ENCODE data around the gene DNAJC8.

The DNAJC8 gene

GRCh38 chr1:28258628-28259251, 25.9 kb upstream of the DNAJC8 start:
- Histone ChIP-seq H3K4me3 (ENCODE audit: low read length in 2 of 2) (peak overlapping the region in 1 of 2 donors; percentile 87), H4K8ac (ENCODE audit: low read depth, low read length) (no peak overlapping the region), H3K14ac (ENCODE audit: low read length) (no peak overlapping the region), H2BK12ac (ENCODE audit: low read length) (no peak overlapping the region), H3K9ac (ENCODE audit: low read depth, low read length, poor library complexity) (no peak overlapping the region), H3K4ac (ENCODE audit: low read length) (no peak overlapping the region), H3K4me1 (ENCODE audit: control insufficient read depth in 2 of 2, insufficient read depth in 1 of 2, low read depth in 1 of 2, low read length in 2 of 2) (peaks cover 9 to 10% of the 10 kb centered on the region in 2 donors), H3K23ac (ENCODE audit: low read depth, low read length, poor library complexity) (no peak overlapping the region), H3K27ac (replicated peaks; ENCODE audit: low read length) (no peak overlapping the region), H2BK15ac (ENCODE audit: low read length) (no peak overlapping the region), H2AFZ (ENCODE audit: low read length) (peak overlapping the region; percentile 83), H3K36me3 (replicated peaks in 1 of 2; ENCODE audit: control insufficient read depth in 2 of 2, insufficient read depth in 2 of 2, low read length in 2 of 2) (no peaks in the 10 kb centered on the region), H3K9me3 (replicated peaks in 1 of 2; ENCODE audit: control insufficient read depth in 2 of 2, insufficient read depth in 1 of 2, low read depth in 1 of 2, low read length in 2 of 2) (no peaks in the 10 kb centered on the region), H2BK120ac (ENCODE audit: low read depth, low read length) (no peak overlapping the region), H3K79me1 (ENCODE audit: low read depth, low read length) (no peaks in the 10 kb centered on the region), H2BK5ac (ENCODE audit: low read length) (no peak overlapping the region), H3K4me2 (ENCODE audit: insufficient read depth, low read length, poor library complexity, severe bottlenecking) (no peak overlapping the region), H2AK5ac (ENCODE audit: low read depth, low read length) (no peak overlapping the region), H4K91ac (ENCODE audit: low read depth, low read length, poor library complexity) (no peak overlapping the region), H3K27me3 (ENCODE audit: control insufficient read depth in 3 of 3, insufficient read depth in 3 of 3, low read depth in 1 of 3, low read length in 3 of 3) (peaks cover 0 to 5% (median 0%) of the 10 kb centered on the region in 3 experiments), H3K18ac (ENCODE audit: low read length) (no peak overlapping the region)
- DNase-seq (ENCODE audit: low spot score): no peak
- WGBS, 2 donors (ENCODE audit: extremely low coverage in 2 of 2, insufficient read length in 2 of 2, insufficient replicate concordance in 1 of 2): no CpG with 5 or more reads among the region's 12 CpGs

GRCh38 chr1:28257736-28258135, 24.9 kb upstream of the DNAJC8 start:
- H3K27me3 ChIP-seq (ENCODE audit: control insufficient read depth in 3 of 3, insufficient read depth in 3 of 3, low read depth in 1 of 3, low read length in 3 of 3): peaks cover 0 to 5% (median 0%) of the 10 kb centered on the region in 3 experiments
- no peak overlapping the region for H3K4ac ChIP-seq (ENCODE audit: low read length)
- H4K91ac ChIP-seq (ENCODE audit: low read depth, low read length, poor library complexity): no peak overlapping the region
- H2BK15ac ChIP-seq (ENCODE audit: low read length): no peak overlapping the region
- H2BK5ac ChIP-seq (ENCODE audit: low read length): no peak overlapping the region
- H2AFZ ChIP-seq (ENCODE audit: low read length): no peak overlapping the region
- H3K27ac ChIP-seq (replicated peaks; ENCODE audit: low read length): no peak overlapping the region
- peaks cover 8 to 9% of the 10 kb centered on the region in 2 donors for H3K4me1 ChIP-seq (ENCODE audit: control insufficient read depth in 2 of 2, insufficient read depth in 1 of 2, low read depth in 1 of 2, low read length in 2 of 2)
- DNase-seq (ENCODE audit: low spot score): no peak
- H3K36me3 ChIP-seq (replicated peaks in 1 of 2; ENCODE audit: control insufficient read depth in 2 of 2, insufficient read depth in 2 of 2, low read length in 2 of 2): no peaks in the 10 kb centered on the region
- H2BK12ac ChIP-seq (ENCODE audit: low read length): no peak overlapping the region
- H2AK5ac ChIP-seq (ENCODE audit: low read depth, low read length): no peak overlapping the region
- no peak overlapping the region for H3K9ac ChIP-seq (ENCODE audit: low read depth, low read length, poor library complexity)
- no peak overlapping the region for H2BK120ac ChIP-seq (ENCODE audit: low read depth, low read length)
- H3K4me3 ChIP-seq (ENCODE audit: low read length in 2 of 2): no peak overlapping the region
- H3K18ac ChIP-seq (ENCODE audit: low read length): no peak overlapping the region
- WGBS, 2 donors (ENCODE audit: extremely low coverage in 2 of 2, insufficient read length in 2 of 2, insufficient replicate concordance in 1 of 2): no CpG with 5 or more reads among the region's 4 CpGs
- no peak overlapping the region for H3K23ac ChIP-seq (ENCODE audit: low read depth, low read length, poor library complexity)
- no peak overlapping the region for H4K8ac ChIP-seq (ENCODE audit: low read depth, low read length)
- H3K79me1 ChIP-seq (ENCODE audit: low read depth, low read length): no peaks in the 10 kb centered on the region
- H3K14ac ChIP-seq (ENCODE audit: low read length): no peak overlapping the region
- H3K4me2 ChIP-seq (ENCODE audit: insufficient read depth, low read length, poor library complexity, severe bottlenecking): no peak overlapping the region
- no peaks in the 10 kb centered on the region for H3K9me3 ChIP-seq (replicated peaks in 1 of 2; ENCODE audit: control insufficient read depth in 2 of 2, insufficient read depth in 1 of 2, low read depth in 1 of 2, low read length in 2 of 2)

GRCh38 chr1:28256197-28256827, 23.5 kb upstream of the DNAJC8 start:
- no peak overlapping the region for H2AFZ ChIP-seq (ENCODE audit: low read length)
- no peak for DNase-seq (ENCODE audit: low spot score)
- H3K27ac ChIP-seq (replicated peaks; ENCODE audit: low read length): no peak overlapping the region
- H2AK5ac ChIP-seq (ENCODE audit: low read depth, low read length): no peak overlapping the region
- H2BK12ac ChIP-seq (ENCODE audit: low read length): no peak overlapping the region
- H2BK120ac ChIP-seq (ENCODE audit: low read depth, low read length): no peak overlapping the region
- H3K4me3 ChIP-seq (ENCODE audit: low read length in 2 of 2): no peak overlapping the region
- no CpG with 5 or more reads among the region's 6 CpGs for WGBS, 2 donors (ENCODE audit: extremely low coverage in 2 of 2, insufficient read length in 2 of 2, insufficient replicate concordance in 1 of 2)
- H2BK15ac ChIP-seq (ENCODE audit: low read length): no peak overlapping the region
- no peak overlapping the region for H4K91ac ChIP-seq (ENCODE audit: low read depth, low read length, poor library complexity)
- H3K27me3 ChIP-seq (ENCODE audit: control insufficient read depth in 3 of 3, insufficient read depth in 3 of 3, low read depth in 1 of 3, low read length in 3 of 3): peaks cover 0 to 5% (median 0%) of the 10 kb centered on the region in 3 experiments
- H3K79me1 ChIP-seq (ENCODE audit: low read depth, low read length): no peaks in the 10 kb centered on the region
- H2BK5ac ChIP-seq (ENCODE audit: low read length): no peak overlapping the region
- H3K36me3 ChIP-seq (replicated peaks in 1 of 2; ENCODE audit: control insufficient read depth in 2 of 2, insufficient read depth in 2 of 2, low read length in 2 of 2): no peaks in the 10 kb centered on the region
- H3K9ac ChIP-seq (ENCODE audit: low read depth, low read length, poor library complexity): no peak overlapping the region
- H3K9me3 ChIP-seq (replicated peaks in 1 of 2; ENCODE audit: control insufficient read depth in 2 of 2, insufficient read depth in 1 of 2, low read depth in 1 of 2, low read length in 2 of 2): no peaks in the 10 kb centered on the region
- H3K4ac ChIP-seq (ENCODE audit: low read length): no peak overlapping the region
- H3K4me2 ChIP-seq (ENCODE audit: insufficient read depth, low read length, poor library complexity, severe bottlenecking): no peak overlapping the region
- no peak overlapping the region for H3K14ac ChIP-seq (ENCODE audit: low read length)
- no peak overlapping the region for H4K8ac ChIP-seq (ENCODE audit: low read depth, low read length)
- H3K4me1 ChIP-seq (ENCODE audit: control insufficient read depth in 2 of 2, insufficient read depth in 1 of 2, low read depth in 1 of 2, low read length in 2 of 2): peaks cover 8 to 9% of the 10 kb centered on the region in 2 donors
- no peak overlapping the region for H3K18ac ChIP-seq (ENCODE audit: low read length)
- H3K23ac ChIP-seq (ENCODE audit: low read depth, low read length, poor library complexity): no peak overlapping the region

- no peaks in the 10 kb centered on the region for H3K36me3 ChIP-seq (replicated peaks in 1 of 2; ENCODE audit: control insufficient read depth in 2 of 2, insufficient read depth in 2 of 2, low read length in 2 of 2)
- H2BK120ac ChIP-seq (ENCODE audit: low read depth, low read length): no peak overlapping the region
- no peak overlapping the region for H2AK5ac ChIP-seq (ENCODE audit: low read depth, low read length)
- H3K18ac ChIP-seq (ENCODE audit: low read length): no peak overlapping the region
- no peak overlapping the region for H3K4ac ChIP-seq (ENCODE audit: low read length)
- no peaks in the 10 kb centered on the region for H3K79me1 ChIP-seq (ENCODE audit: low read depth, low read length)
- H2BK12ac ChIP-seq (ENCODE audit: low read length): no peak overlapping the region
- no peak overlapping the region for H4K91ac ChIP-seq (ENCODE audit: low read depth, low read length, poor library complexity)
- no peak overlapping the region for H3K27ac ChIP-seq (replicated peaks; ENCODE audit: low read length)
- no peak for DNase-seq (ENCODE audit: low spot score)
- no peak overlapping the region for H2BK5ac ChIP-seq (ENCODE audit: low read length)
- H3K4me1 ChIP-seq (ENCODE audit: control insufficient read depth in 2 of 2, insufficient read depth in 1 of 2, low read depth in 1 of 2, low read length in 2 of 2): peaks cover 8% of the 10 kb centered on the region in 2 donors
- H3K23ac ChIP-seq (ENCODE audit: low read depth, low read length, poor library complexity): no peak overlapping the region
- H3K9ac ChIP-seq (ENCODE audit: low read depth, low read length, poor library complexity): no peak overlapping the region
- H3K4me2 ChIP-seq (ENCODE audit: insufficient read depth, low read length, poor library complexity, severe bottlenecking): no peak overlapping the region
- WGBS, 2 donors (ENCODE audit: extremely low coverage in 2 of 2, insufficient read length in 2 of 2, insufficient replicate concordance in 1 of 2): no CpG with 5 or more reads among the region's 4 CpGs
- no peaks in the 10 kb centered on the region for H3K9me3 ChIP-seq (replicated peaks in 1 of 2; ENCODE audit: control insufficient read depth in 2 of 2, insufficient read depth in 1 of 2, low read depth in 1 of 2, low read length in 2 of 2)
- no peak overlapping the region for H4K8ac ChIP-seq (ENCODE audit: low read depth, low read length)
- no peaks in the 10 kb centered on the region for H3K27me3 ChIP-seq (ENCODE audit: control insufficient read depth in 3 of 3, insufficient read depth in 3 of 3, low read depth in 1 of 3, low read length in 3 of 3)
- H2BK15ac ChIP-seq (ENCODE audit: low read length): no peak overlapping the region
- no peak overlapping the region for H3K14ac ChIP-seq (ENCODE audit: low read length)
- H2AFZ ChIP-seq (ENCODE audit: low read length): no peak overlapping the region
- no peak overlapping the region for H3K4me3 ChIP-seq (ENCODE audit: low read length in 2 of 2)
Measured at GRCh38 chr1:28249866-28250295, 17.1 kb upstream of the DNAJC8 start.
